Endothelial cell of umbilical vein (primary cell): Measurements from ENCODE around the gene PDLIM1. TPM values are rescaled to one million over a fixed set of nuclear protein-coding genes. Genes with fewer than 3 reads are reported as not detected.

Experiments used
- BruUV-seq: library from RNA; stranded (reverse); fragments of 400-500 nt; replicated peaks from 2 replicates; lab custom pipeline; 2021; lab: Mats Ljungman, UMichigan
- CTCF ChIA-PET: fragments of 300-600, 350-600 bp; sonication (Branson Sonifier 250); formaldehyde crosslinking; loops from one replicate; lab custom pipeline; 2021; ENCODE audit warnings: antibody characterized with exemption, inconsistent platforms; lab: Charles Lee
- POLR2A ChIA-PET: fragments of 300-600, 350-600 bp; sonication (Branson Sonifier 250); formaldehyde crosslinking; loops from one replicate; lab custom pipeline; 2021; ENCODE audit warnings: antibody characterized with exemption, inconsistent platforms; lab: Charles Lee
- DNase-seq: peaks from one replicate; pipeline ENCODE4 v3.0.0-alpha.2; 2011; ENCODE audit warnings: low read depth, low spot score
- FAIRE-seq: peaks from 2 replicates; lab custom pipeline; 2011; peaks lifted over from hg19 to GRCh38; lab: Jason Lieb, UNC
- H2AFZ ChIP-seq: 2 replicates; pipeline ENCODE4 v1.6.0; 2012; ENCODE audit warnings: low read depth, low read length, control low read depth, inconsistent platforms
- H3K27ac ChIP-seq: 2 replicates; pipeline ENCODE4 v1.5.1; 2011; ENCODE audit warnings: low read depth, mild to moderate bottlenecking, control low read depth, low read length, moderate library complexity; ENCODE audit not compliant: insufficient read depth
- H3K27me3 ChIP-seq, 2 experiments: 2 replicates each; pipeline versions ENCODE4 v1.6.0 to v1.6.1; 2011; ENCODE audit warnings: low read length in 2 of 2, mixed read lengths in 1 of 2; ENCODE audit not compliant: control insufficient read depth in 2 of 2, insufficient read depth in 2 of 2
- H3K36me3 ChIP-seq, 2 experiments: 2 replicates in 1 of 2; 3 replicates in 1 of 2; pipeline ENCODE4 v1.5.1; 2011; ENCODE audit warnings: low read length in 2 of 2, mild to moderate bottlenecking in 1 of 2, moderate library complexity in 1 of 2; ENCODE audit not compliant: control insufficient read depth in 2 of 2, insufficient read depth in 2 of 2; ENCODE audit errors: extremely low read depth in 1 of 2
- H3K4me1 ChIP-seq: 3 replicates; pipeline ENCODE4 v1.5.1; 2011; ENCODE audit warnings: mild to moderate bottlenecking, low read length; ENCODE audit not compliant: control insufficient read depth, insufficient read depth; ENCODE audit errors: extremely low read depth
- H3K4me2 ChIP-seq: 2 replicates; pipeline ENCODE4 v1.6.1; 2011; ENCODE audit warnings: low read length, control low read depth, mixed read lengths; ENCODE audit not compliant: insufficient read depth
- H3K4me3 ChIP-seq, 3 experiments: fragments of 200-600 bp in 1 of 3; sonication (generic), shearing (Covaris generic) in 1 of 3; replicated peaks in 1 of 3; 2 replicates each; pipeline ENCODE4 v1.5.1; 2011 to 2016; ENCODE audit warnings: control low read depth in 3 of 3, low read length in 3 of 3, mild to moderate bottlenecking in 2 of 3, inconsistent platforms in 1 of 3, low read depth in 1 of 3, moderate library complexity in 1 of 3; ENCODE audit not compliant: insufficient read depth in 1 of 3
- H3K79me2 ChIP-seq: 2 replicates; pipeline ENCODE4 v1.6.0; 2012; ENCODE audit warnings: low read length, inconsistent platforms; ENCODE audit not compliant: control insufficient read depth, insufficient read depth
- H3K9ac ChIP-seq: replicated peaks from 2 replicates; pipeline ENCODE3; 2011; ENCODE audit warnings: low read length, control low read depth; ENCODE audit not compliant: insufficient read depth; ENCODE audit errors: extremely low read depth
- H3K9me1 ChIP-seq: replicated peaks from 3 replicates; pipeline ENCODE4 v1.6.0; 2011; ENCODE audit warnings: mild to moderate bottlenecking, low read length; ENCODE audit not compliant: control insufficient read depth, insufficient read depth; ENCODE audit errors: extremely low read depth
- H3K9me3 ChIP-seq: replicated peaks from 2 replicates; pipeline ENCODE4 v1.5.1; 2012; ENCODE audit warnings: low read length, inconsistent platforms; ENCODE audit not compliant: control insufficient read depth, insufficient read depth
- H4K20me1 ChIP-seq: replicated peaks from 2 replicates; pipeline ENCODE3; 2011; ENCODE audit warnings: mild to moderate bottlenecking, low read length; ENCODE audit not compliant: control insufficient read depth, insufficient read depth; ENCODE audit errors: extremely low read depth
- EZH2 ChIP-seq: IDR thresholded peaks from 2 replicates; pipeline ENCODE4 v1.6.1; 2012; ENCODE audit warnings: borderline replicate concordance, low read depth, mild to moderate bottlenecking, moderate library complexity, low read length, inconsistent platforms; ENCODE audit not compliant: severe bottlenecking
- FOS ChIP-seq: IDR thresholded peaks from 2 replicates; pipeline ENCODE4 v1.6.1; 2011; ENCODE audit warnings: mild to moderate bottlenecking, low read length, moderate library complexity, borderline replicate concordance; ENCODE audit not compliant: insufficient read depth
- GATA2 ChIP-seq: IDR thresholded peaks from 2 replicates; pipeline ENCODE4 v1.7.0; 2011; ENCODE audit warnings: low read depth, mild to moderate bottlenecking, moderate library complexity, mixed read lengths, low read length; ENCODE audit not compliant: insufficient read length, insufficient read depth
- JUN ChIP-seq: IDR thresholded peaks from 2 replicates; pipeline ENCODE4 v1.6.1; 2011; ENCODE audit warnings: borderline replicate concordance, low read depth; ENCODE audit not compliant: insufficient read length, insufficient read depth
- MAX ChIP-seq: IDR thresholded peaks from 2 replicates; pipeline ENCODE4 v1.6.1; 2011; ENCODE audit not compliant: insufficient read depth, insufficient read length
- MYC ChIP-seq: IDR thresholded peaks from one replicate; pipeline ENCODE4 v1.6.1; 2011; ENCODE audit warnings: mild to moderate bottlenecking, low read depth, low read length
- POLR2A ChIP-seq: IDR thresholded peaks from 2 replicates; pipeline ENCODE4 v1.6.1; 2012; ENCODE audit warnings: low read depth, mild to moderate bottlenecking, control low read depth, low read length
- POLR2AphosphoS5 ChIP-seq: IDR thresholded peaks from 2 replicates; pipeline ENCODE4 v1.6.1; 2012; ENCODE audit warnings: low read depth, mild to moderate bottlenecking, control low read depth, low read length, moderate library complexity; ENCODE audit not compliant: insufficient read depth
- dilution Hi-C: fragments of 300-500 bp; cut with MboI; formaldehyde crosslinking; loops from one replicate; pipeline ENCODE4 v1.15.0; 2019; ENCODE audit warnings: low sequenced_read_pairs; ENCODE audit not compliant: extremely low pct_ligation_motif_present
- intact Hi-C: fragments of 100-400 bp; cut with micrococcal nuclease; formaldehyde crosslinking; loops from one replicate; pipeline ENCODE4 v1.10.0; 2022
- polyA plus RNA-seq, 4 experiments: library from polyadenylated mRNA; depleted of rRNA in 3 of 4; stranded (reverse) in 3 of 4; unstranded in 1 of 4; fragments of >200 nt; gene quantifications; 2 replicates each; pipeline versions ENCODE4 v1.2.1 to v1.2.3, GENCODE V29; 2011 to 2012; ENCODE audit warnings: missing spikeins in 1 of 4
- total RNA-seq: library from RNA; stranded (reverse); gene quantifications from 2 replicates; pipeline ENCODE4 v1.2.3, GENCODE V29; 2021
- TF ChIP-seq, protein P1 (sequence below), 2 donors: IDR thresholded peaks; 1 replicate in 1 of 2; 2 replicates in 1 of 2; pipeline ENCODE4 v1.5.1; 2011; ENCODE audit warnings: low read length in 2 of 2, mild to moderate bottlenecking in 2 of 2, moderate library complexity in 2 of 2, control low read depth in 1 of 2, inconsistent platforms in 1 of 2, low read depth in 1 of 2; ENCODE audit not compliant: insufficient read depth in 1 of 2; ENCODE audit errors: extremely low read depth in 1 of 2

The PDLIM1 gene
- total and polyA plus RNA-seq, 2 donors (not counting 3 experiments of a cell fraction or from before 2014, with no cell fraction given), result 91.1 to 122 TPM

DNA sequence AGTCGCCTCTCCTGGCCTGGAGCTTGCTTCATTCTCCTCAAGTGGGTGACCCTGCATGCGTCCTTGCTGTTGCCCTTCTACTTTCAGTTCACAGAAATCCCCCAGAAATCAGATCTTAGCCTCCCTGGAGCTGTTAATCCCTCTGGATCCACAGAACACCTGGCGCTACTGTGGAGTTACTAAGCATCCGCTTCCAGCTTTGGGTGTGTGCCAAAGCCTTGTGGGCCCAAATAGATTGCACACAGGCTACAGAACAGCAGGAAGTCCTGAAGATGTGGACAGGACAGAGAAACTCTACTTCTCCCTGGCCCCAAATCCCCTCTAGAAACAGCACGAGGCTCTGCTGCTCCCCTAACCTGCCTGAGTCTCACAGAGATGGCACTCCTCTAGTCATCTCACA is 36.6 kb upstream of the PDLIM1 start:
- no peak overlapping the region for H3K4me2 ChIP-seq

More for the DNA sequence above, 36.6 kb upstream of the PDLIM1 start:
- dilution Hi-C loops (no loop called here), intact Hi-C loops (no loop called here)
- ChIA-PET CTCF (no interaction called here), POLR2A (interaction anchor here (1.6 kb wide), 1 partner anchor 11 kb away, joined by 5 read pairs; no protein-coding TSS in a partner anchor)
- TF ChIP-seq MAX (no peak), MYC (no peak), FOS (no peak), GATA2 (no peak), JUN (no peak), POLR2A (no peak), POLR2AphosphoS5 (no peak), EZH2 (no peak)
- TF ChIP-seq, protein P1, sequence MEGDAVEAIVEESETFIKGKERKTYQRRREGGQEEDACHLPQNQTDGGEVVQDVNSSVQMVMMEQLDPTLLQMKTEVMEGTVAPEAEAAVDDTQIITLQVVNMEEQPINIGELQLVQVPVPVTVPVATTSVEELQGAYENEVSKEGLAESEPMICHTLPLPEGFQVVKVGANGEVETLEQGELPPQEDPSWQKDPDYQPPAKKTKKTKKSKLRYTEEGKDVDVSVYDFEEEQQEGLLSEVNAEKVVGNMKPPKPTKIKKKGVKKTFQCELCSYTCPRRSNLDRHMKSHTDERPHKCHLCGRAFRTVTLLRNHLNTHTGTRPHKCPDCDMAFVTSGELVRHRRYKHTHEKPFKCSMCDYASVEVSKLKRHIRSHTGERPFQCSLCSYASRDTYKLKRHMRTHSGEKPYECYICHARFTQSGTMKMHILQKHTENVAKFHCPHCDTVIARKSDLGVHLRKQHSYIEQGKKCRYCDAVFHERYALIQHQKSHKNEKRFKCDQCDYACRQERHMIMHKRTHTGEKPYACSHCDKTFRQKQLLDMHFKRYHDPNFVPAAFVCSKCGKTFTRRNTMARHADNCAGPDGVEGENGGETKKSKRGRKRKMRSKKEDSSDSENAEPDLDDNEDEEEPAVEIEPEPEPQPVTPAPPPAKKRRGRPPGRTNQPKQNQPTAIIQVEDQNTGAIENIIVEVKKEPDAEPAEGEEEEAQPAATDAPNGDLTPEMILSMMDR (IDR thresholded peaks at IDR 0.05; ENCODE audit: extremely low read depth in 1 of 2, insufficient read depth in 1 of 2, low read depth in 1 of 2, low read length in 2 of 2), result no peak
- FAIRE-seq (no peak), DNase-seq (no peak)
- no peak overlapping the region for H3K4me3 ChIP-seq
- H3K9ac ChIP-seq, result no peak overlapping the region
- H4K20me1 ChIP-seq, result no peaks in the 10 kb centered on the region
- no peak overlapping the region for H3K27ac ChIP-seq
- H3K79me2 ChIP-seq, result no peaks in the 10 kb centered on the region
- H3K9me3 ChIP-seq, result no peaks in the 10 kb centered on the region
- BruUV-seq, result no TSS peak
- no peaks in the 10 kb centered on the region for H3K9me1 ChIP-seq
- H3K4me1 ChIP-seq, result peaks cover 11% of the 10 kb centered on the region
- H3K36me3 ChIP-seq, result no peaks in the 10 kb centered on the region
- H2AFZ ChIP-seq, result no peak overlapping the region
- no peaks in the 10 kb centered on the region for H3K27me3 ChIP-seq
